Esophagus muscularis mucosa (tissue), 4 donors: ENCODE measurements around the gene S100A13.

Experiments
- EP300 ChIP-seq: sonication (generic); formaldehyde crosslinking; IDR thresholded peaks from one replicate; pipeline ENCODE4 v1.6.1; 2017; ENCODE audit warnings: antibody characterized with exemption
- POLR2A ChIP-seq: fragments of 450-650 bp; IDR thresholded peaks from one replicate; pipeline ENCODE4 v1.6.1; 2017; ENCODE audit warnings: antibody characterized with exemption, moderate library complexity, mild to moderate bottlenecking, low read depth
- POLR2AphosphoS5 ChIP-seq, 2 donors: sonication (generic); formaldehyde crosslinking; IDR thresholded peaks; one replicate each; pipeline ENCODE4 v1.6.1; 2017; ENCODE audit warnings: antibody characterized with exemption in 2 of 2
- TF ChIP-seq, protein P1 (sequence below), 3 experiments: fragments of 200-600 bp in 2 of 3; fragments of 450-650 bp in 1 of 3; sonication (generic) in 2 of 3; IDR thresholded peaks; one replicate each; pipeline ENCODE4 v1.5.1; 2017 to 2019; ENCODE audit warnings: antibody characterized with exemption in 3 of 3, mild to moderate bottlenecking in 2 of 3, moderate library complexity in 1 of 3

DNA sequence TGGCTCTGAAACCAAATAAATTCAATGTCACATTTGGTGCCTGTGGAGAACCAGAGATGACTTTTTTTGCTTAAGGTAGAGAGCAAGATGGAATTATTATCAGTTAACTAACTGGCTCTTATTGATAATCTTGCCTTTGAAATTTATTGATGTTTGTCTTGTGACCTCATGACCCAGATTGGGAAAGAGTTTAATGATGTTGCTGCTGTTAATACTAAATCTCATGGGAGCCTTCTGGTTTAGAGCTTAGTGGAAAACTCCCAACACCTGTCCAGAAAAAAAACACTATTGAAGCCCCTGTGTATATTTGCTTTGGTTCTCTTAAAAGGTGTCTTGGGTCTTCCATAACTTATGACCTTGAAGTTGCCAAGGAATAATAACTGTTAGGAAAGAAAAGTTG, 16.5 kb upstream of the S100A13 start:
- TF ChIP-seq, protein P1, sequence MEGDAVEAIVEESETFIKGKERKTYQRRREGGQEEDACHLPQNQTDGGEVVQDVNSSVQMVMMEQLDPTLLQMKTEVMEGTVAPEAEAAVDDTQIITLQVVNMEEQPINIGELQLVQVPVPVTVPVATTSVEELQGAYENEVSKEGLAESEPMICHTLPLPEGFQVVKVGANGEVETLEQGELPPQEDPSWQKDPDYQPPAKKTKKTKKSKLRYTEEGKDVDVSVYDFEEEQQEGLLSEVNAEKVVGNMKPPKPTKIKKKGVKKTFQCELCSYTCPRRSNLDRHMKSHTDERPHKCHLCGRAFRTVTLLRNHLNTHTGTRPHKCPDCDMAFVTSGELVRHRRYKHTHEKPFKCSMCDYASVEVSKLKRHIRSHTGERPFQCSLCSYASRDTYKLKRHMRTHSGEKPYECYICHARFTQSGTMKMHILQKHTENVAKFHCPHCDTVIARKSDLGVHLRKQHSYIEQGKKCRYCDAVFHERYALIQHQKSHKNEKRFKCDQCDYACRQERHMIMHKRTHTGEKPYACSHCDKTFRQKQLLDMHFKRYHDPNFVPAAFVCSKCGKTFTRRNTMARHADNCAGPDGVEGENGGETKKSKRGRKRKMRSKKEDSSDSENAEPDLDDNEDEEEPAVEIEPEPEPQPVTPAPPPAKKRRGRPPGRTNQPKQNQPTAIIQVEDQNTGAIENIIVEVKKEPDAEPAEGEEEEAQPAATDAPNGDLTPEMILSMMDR (IDR thresholded peaks at IDR 0.05) = no peak
- no peak for TF ChIP-seq POLR2A
- TF ChIP-seq EP300 = no peak
- no peak for TF ChIP-seq POLR2AphosphoS5 (IDR thresholded peaks at IDR 0.05)
